Neural cell (in vitro differentiated cells): ENCODE data around the gene PLCB1. TPM values are rescaled to one million over a fixed set of nuclear protein-coding genes. Genes with fewer than 3 reads are reported as not detected.

Experiments
- H2AFZ ChIP-seq: fragments of 200-600, 300-800 bp; sonication (generic), shearing (Covaris generic); 2 replicates; pipeline ENCODE4 v1.6.0; 2014; ENCODE audit warnings: low read depth, mild to moderate bottlenecking, antibody characterized with exemption, low read length, moderate library complexity
- H3F3A ChIP-seq: fragments of 200-600 bp; shearing (Covaris generic); 2 replicates; pipeline ENCODE4 v1.6.1; 2016; ENCODE audit warnings: mild to moderate bottlenecking, moderate library complexity, mixed read lengths, antibody characterized with exemption, low read length; ENCODE audit not compliant: insufficient read depth, poor library complexity, severe bottlenecking
- H3K27ac ChIP-seq: fragments of 200-600, 300-800 bp; sonication (generic), shearing (Covaris generic); 2 replicates; pipeline ENCODE4 v1.5.1; 2014; ENCODE audit warnings: mild to moderate bottlenecking, low read length, moderate library complexity
- H3K27me3 ChIP-seq: fragments of 300-800, 200-600 bp; sonication (generic), shearing (Covaris generic); 2 replicates; pipeline ENCODE4 v1.6.0; 2014; ENCODE audit warnings: mild to moderate bottlenecking, low read depth, low read length, moderate library complexity; ENCODE audit not compliant: insufficient read depth
- H3K36me3 ChIP-seq: fragments of 300-800, 200-600 bp; sonication (generic), shearing (Covaris generic); 2 replicates; pipeline ENCODE4 v1.5.1; 2014; ENCODE audit warnings: mild to moderate bottlenecking, antibody characterized with exemption, low read length, moderate library complexity; ENCODE audit not compliant: insufficient read depth
- H3K4me2 ChIP-seq: fragments of 300-800, 200-600 bp; sonication (generic), shearing (Covaris generic); 2 replicates; pipeline ENCODE4 v1.6.0; 2014; ENCODE audit warnings: mild to moderate bottlenecking, low read length
- H3K4me3 ChIP-seq: fragments of 300-800, 200-600 bp; sonication (generic), shearing (Covaris generic); 2 replicates; pipeline ENCODE4 v1.5.1; 2014; ENCODE audit warnings: mild to moderate bottlenecking, low read length, moderate library complexity
- H3K79me2 ChIP-seq: fragments of 200-600 bp; shearing (Covaris generic); replicated peaks from 2 replicates; pipeline ENCODE4 v1.6.0; 2014; ENCODE audit warnings: mild to moderate bottlenecking, low read length, moderate library complexity; ENCODE audit not compliant: insufficient read depth
- H3K9ac ChIP-seq: fragments of 300-800, 200-600 bp; sonication (generic), shearing (Covaris generic); 2 replicates; pipeline ENCODE4 v1.6.1; 2016; ENCODE audit warnings: mild to moderate bottlenecking, low read length, mixed read lengths
- H3K9me2 ChIP-seq: fragments of 200-600 bp; shearing (Covaris generic); 2 replicates; pipeline ENCODE4 v1.6.1; 2016; ENCODE audit warnings: mild to moderate bottlenecking, low read length, mixed read lengths; ENCODE audit not compliant: insufficient read depth
- H3K9me3 ChIP-seq: fragments of 200-600, 300-800 bp; sonication (generic), shearing (Covaris generic); 2 replicates; pipeline ENCODE4 v1.6.1; 2016; ENCODE audit warnings: mild to moderate bottlenecking, mixed run types, low read length, moderate library complexity, mixed read lengths
- H4K20me1 ChIP-seq: fragments of 200-600 bp; shearing (Covaris generic); 2 replicates; pipeline ENCODE4 v1.6.1; 2016; ENCODE audit warnings: mild to moderate bottlenecking, mixed run types; ENCODE audit not compliant: insufficient read depth
- CTCF ChIP-seq: fragments of 450-650 bp; IDR thresholded peaks from 2 replicates; pipeline ENCODE4 v1.5.1; 2014; ENCODE audit warnings: antibody characterized with exemption, mild to moderate bottlenecking, moderate library complexity; ENCODE audit not compliant: poor library complexity, severe bottlenecking
- EP300 ChIP-seq: fragments of 450-650 bp; conservative IDR thresholded peaks from 2 replicates; pipeline ENCODE4 v1.6.1; 2014; ENCODE audit warnings: antibody characterized with exemption, mild to moderate bottlenecking, moderate library complexity; ENCODE audit not compliant: poor library complexity, severe bottlenecking
- EZH2 ChIP-seq: fragments of 200-600, 300-800 bp; shearing (Covaris generic), sonication (generic); IDR thresholded peaks from 2 replicates; pipeline ENCODE4 v1.6.1; 2014; ENCODE audit warnings: antibody characterized with exemption, low read length, borderline replicate concordance, mild to moderate bottlenecking; ENCODE audit not compliant: insufficient read depth, poor library complexity, severe bottlenecking
- MXI1 ChIP-seq: fragments of 450-650 bp; conservative IDR thresholded peaks from 2 replicates; pipeline ENCODE4 v1.6.1; 2014; ENCODE audit warnings: antibody characterized with exemption, mild to moderate bottlenecking; ENCODE audit not compliant: poor library complexity, severe bottlenecking
- POLR2AphosphoS5 ChIP-seq: IDR thresholded peaks from 2 replicates; pipeline ENCODE4 v1.6.1; 2012
- RAD21 ChIP-seq: fragments of 450-650 bp; conservative IDR thresholded peaks from 2 replicates; pipeline ENCODE4 v1.6.1; 2014; ENCODE audit warnings: antibody characterized with exemption, mild to moderate bottlenecking, moderate library complexity
- REST ChIP-seq: IDR thresholded peaks from 2 replicates; pipeline ENCODE4 v1.6.1; 2012; ENCODE audit warnings: borderline replicate concordance
- SMC3 ChIP-seq: fragments of 450-650 bp; conservative IDR thresholded peaks from 2 replicates; pipeline ENCODE4 v1.6.1; 2014; ENCODE audit warnings: antibody characterized with exemption, mild to moderate bottlenecking, moderate library complexity; ENCODE audit not compliant: poor library complexity
- TAF1 ChIP-seq: IDR thresholded peaks from 2 replicates; pipeline ENCODE4 v1.6.1; 2012; ENCODE audit warnings: low read depth
- polyA plus RNA-seq: library from polyadenylated mRNA; depleted of rRNA; stranded (reverse); fragments of >200 nt; gene quantifications from 2 replicates; pipeline ENCODE4 v1.2.3, GENCODE V29; 2014

Gene PLCB1
- polyA plus RNA-seq, 1 donor from 2014 or later = 11.4 TPM

- Histone ChIP-seq H3F3A (no peaks in the 10 kb centered on the region), H3K79me2 (no peaks in the 10 kb centered on the region), H3K4me2 (no peak overlapping the region), H3K9ac (no peak overlapping the region), H4K20me1 (no peaks in the 10 kb centered on the region), H3K4me3 (no peak overlapping the region), H3K27me3 (no peaks in the 10 kb centered on the region), H3K9me3 (no peaks in the 10 kb centered on the region), H3K36me3 (no peaks in the 10 kb centered on the region), H3K27ac (no peak overlapping the region), H3K9me2 (no peaks in the 10 kb centered on the region), H2AFZ (no peak overlapping the region)
- TF ChIP-seq REST = no peak
- TF ChIP-seq MXI1 = no peak
- no peak for TF ChIP-seq POLR2AphosphoS5
- no peak for TF ChIP-seq EP300
- TF ChIP-seq TAF1 = no peak
Measured at GRCh38 chr20:8749986-8750385, 617.9 kb downstream of the PLCB1 start.

GRCh38 chr20:8755340-8756118, 623.5 kb downstream of the PLCB1 start:
- H3K36me3 ChIP-seq = no peaks in the 10 kb centered on the region
- H3K9me2 ChIP-seq = no peaks in the 10 kb centered on the region
- H3K27ac ChIP-seq = no peak overlapping the region
- no peaks in the 10 kb centered on the region for H3K9me3 ChIP-seq
- no peaks in the 10 kb centered on the region for H3K79me2 ChIP-seq
- no peaks in the 10 kb centered on the region for H3F3A ChIP-seq
- H3K9ac ChIP-seq = no peak overlapping the region
- no peaks in the 10 kb centered on the region for H3K27me3 ChIP-seq
- H4K20me1 ChIP-seq = no peaks in the 10 kb centered on the region
- TF ChIP-seq REST = no peak
- no peak for TF ChIP-seq CTCF
- no peak for TF ChIP-seq POLR2AphosphoS5
- no peak for TF ChIP-seq EP300
- no peak for TF ChIP-seq SMC3
- no peak for TF ChIP-seq MXI1
- no peak for TF ChIP-seq TAF1
- no peak for TF ChIP-seq RAD21
- TF ChIP-seq EZH2 = no peak
- no peak overlapping the region for H3K4me3 ChIP-seq
- H3K4me2 ChIP-seq = no peak overlapping the region
- no peak overlapping the region for H2AFZ ChIP-seq
